ENCODE measurements around the gene FHAD1.

Gene FHAD1

GRCh38 chr1:15310544-15310943 lies 63.5 kb downstream of the FHAD1 start:
- DNase-seq = no peak

GRCh38 chr1:15311122-15311822 lies 64.2 kb downstream of the FHAD1 start:
- DNase-seq = no peak

GRCh38 chr1:15311880-15312279 lies 64.9 kb downstream of the FHAD1 start:
- no peak for DNase-seq

- no peak for DNase-seq
These were observed 65.8 kb downstream of the FHAD1 start for GRCh38 chr1:15312626-15313411.

- DNase-seq = no peak
These were observed 67.6 kb downstream of the FHAD1 start for GRCh38 chr1:15314328-15315281.

- DNase-seq = no peak
These were observed 68.8 kb downstream of the FHAD1 start for GRCh38 chr1:15315815-15316214.

- DNase-seq = no peak
These were observed 69.5 kb downstream of the FHAD1 start for GRCh38 chr1:15316510-15316909.

GRCh38 chr1:15320267-15320666 lies 73.2 kb downstream of the FHAD1 start:
- no peak for DNase-seq

GRCh38 chr1:15321601-15322000 lies 74.6 kb downstream of the FHAD1 start:
- DNase-seq = no peak

GRCh38 chr1:15322648-15323350 lies 75.8 kb downstream of the FHAD1 start:
- no peak for DNase-seq

GRCh38 chr1:15323351-15323988 lies 76.4 kb downstream of the FHAD1 start:
- DNase-seq = peak; percentile 68

GRCh38 chr1:15323989-15324868 lies 77.2 kb downstream of the FHAD1 start:
- DNase-seq = no peak

GRCh38 chr1:15324869-15325335 lies 77.9 kb downstream of the FHAD1 start:
- no peak for DNase-seq

GRCh38 chr1:15325375-15326085 lies 78.5 kb downstream of the FHAD1 start:
- no peak for DNase-seq

- DNase-seq = no peak
These were observed 79.9 kb downstream of the FHAD1 start for GRCh38 chr1:15326691-15327588.

GRCh38 chr1:15328351-15329103 lies 81.5 kb downstream of the FHAD1 start:
- DNase-seq = no peak

GRCh38 chr1:15329104-15329820 lies 82.2 kb downstream of the FHAD1 start:
- no peak for DNase-seq

- no peak for DNase-seq
These were observed 83.0 kb downstream of the FHAD1 start for GRCh38 chr1:15330028-15330427.

Data from CD4-positive, alpha-beta T cell treated with Interleukin-4 for 4 hours (primary cell).